ENCODE results near the gene STPG2. TPM values are rescaled to one million over a fixed set of nuclear protein-coding genes. Genes with fewer than 3 reads are reported as not detected.

Gene STPG2
- total and polyA plus RNA-seq, 10 of the 15 experiments (the other 5 are each of a cell fraction or from before 2014, with no cell fraction given) = 0.13 to 0.24 TPM; not detected in 8

- H3K36me3 ChIP-seq (ENCODE audit: control insufficient read depth in 2 of 2, insufficient read depth in 2 of 2, low read length in 1 of 2) = no peaks in the 10 kb centered on the region
- in situ Hi-C loops (cut with MboI) (no loop called here), intact Hi-C loops (cut with micrococcal nuclease; ENCODE audit: unreplicated experiment) (no loop called here)
- ChIA-PET RAD21 (ENCODE audit: unreplicated experiment) (no interaction called here), SMC1A (ENCODE audit: uncharacterized antibody, unreplicated experiment) (interaction anchor here (0.7 kb wide), 1 partner anchor 43 kb away, joined by 5 read pairs; no protein-coding TSS in a partner anchor), POLR2A (no interaction called here), CTCF (interaction anchor here (0.6 kb wide), 1 partner anchor 975 kb away, joined by 3 read pairs; no protein-coding TSS in a partner anchor)
- H3K4me3 ChIP-seq = no peak overlapping the region
- WGBS (ENCODE audit: insufficient coverage, insufficient replicate concordance, low lambda C conversion rate, missing lambda C conversion rate) = 41% methylated on average over 1 of the region's 1 CpG
- DNase-seq (ENCODE audit: low read depth, low spot score) (no peak), FAIRE-seq (no peak), ATAC-seq (no peak)
- H3K9me3 ChIP-seq (replicated peaks; ENCODE audit: control insufficient read depth, insufficient read depth, low read length) = no peaks in the 10 kb centered on the region
- no peaks in the 10 kb centered on the region for H4K20me1 ChIP-seq (ENCODE audit: control insufficient read depth, insufficient read depth)
- no peak overlapping the region for H2AFZ ChIP-seq (ENCODE audit: control insufficient read depth, low read depth, low read length)
- BruUV-seq (replicated peaks) = no TSS peak
- H3K79me2 ChIP-seq (ENCODE audit: control insufficient read depth, insufficient read depth, low read length) = no peaks in the 10 kb centered on the region
- no peak overlapping the region for H3K4me2 ChIP-seq (ENCODE audit: control insufficient read depth, insufficient read depth)
- no peaks in the 10 kb centered on the region for H3K27me3 ChIP-seq (replicated peaks in 1 of 2; ENCODE audit: control insufficient read depth in 2 of 2, insufficient read depth in 2 of 2, low read length in 1 of 2)
- H3K9ac ChIP-seq (ENCODE audit: control insufficient read depth, insufficient read depth, low read length) = no peak overlapping the region
- H3K27ac ChIP-seq (ENCODE audit: control insufficient read depth, insufficient read depth) = no peak overlapping the region
- no peaks in the 10 kb centered on the region for H3K4me1 ChIP-seq (ENCODE audit: control insufficient read depth, insufficient read depth, low read length)
- TF ChIP-seq, protein P1, sequence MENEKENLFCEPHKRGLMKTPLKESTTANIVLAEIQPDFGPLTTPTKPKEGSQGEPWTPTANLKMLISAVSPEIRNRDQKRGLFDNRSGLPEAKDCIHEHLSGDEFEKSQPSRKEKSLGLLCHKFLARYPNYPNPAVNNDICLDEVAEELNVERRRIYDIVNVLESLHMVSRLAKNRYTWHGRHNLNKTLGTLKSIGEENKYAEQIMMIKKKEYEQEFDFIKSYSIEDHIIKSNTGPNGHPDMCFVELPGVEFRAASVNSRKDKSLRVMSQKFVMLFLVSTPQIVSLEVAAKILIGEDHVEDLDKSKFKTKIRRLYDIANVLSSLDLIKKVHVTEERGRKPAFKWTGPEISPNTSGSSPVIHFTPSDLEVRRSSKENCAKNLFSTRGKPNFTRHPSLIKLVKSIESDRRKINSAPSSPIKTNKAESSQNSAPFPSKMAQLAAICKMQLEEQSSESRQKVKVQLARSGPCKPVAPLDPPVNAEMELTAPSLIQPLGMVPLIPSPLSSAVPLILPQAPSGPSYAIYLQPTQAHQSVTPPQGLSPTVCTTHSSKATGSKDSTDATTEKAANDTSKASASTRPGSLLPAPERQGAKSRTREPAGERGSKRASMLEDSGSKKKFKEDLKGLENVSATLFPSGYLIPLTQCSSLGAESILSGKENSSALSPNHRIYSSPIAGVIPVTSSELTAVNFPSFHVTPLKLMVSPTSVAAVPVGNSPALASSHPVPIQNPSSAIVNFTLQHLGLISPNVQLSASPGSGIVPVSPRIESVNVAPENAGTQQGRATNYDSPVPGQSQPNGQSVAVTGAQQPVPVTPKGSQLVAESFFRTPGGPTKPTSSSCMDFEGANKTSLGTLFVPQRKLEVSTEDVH (IDR thresholded peaks at IDR 0.05; ENCODE audit: low read depth, partially characterized antibody) = no peak
- TF ChIP-seq E2F4 (IDR thresholded peaks at IDR 0.05; ENCODE audit: low read depth, low read length) (no peak), POU2F2 (IDR thresholded peaks at IDR 0.05; ENCODE audit: borderline replicate concordance, low read depth, low read length) (no peak), NR2C1 (IDR thresholded peaks at IDR 0.05) (no peak), SREBF1 (IDR thresholded peaks at IDR 0.05; ENCODE audit: low read length) (no peak), REST (IDR thresholded peaks at IDR 0.05; ENCODE audit: low read depth, low read length) (no peak), ZNF687 (IDR thresholded peaks at IDR 0.05) (no peak), YBX1 (IDR thresholded peaks at IDR 0.05) (no peak), RELB (IDR thresholded peaks at IDR 0.05; ENCODE audit: low read depth) (no peak)
- TF ChIP-seq, protein P2, sequence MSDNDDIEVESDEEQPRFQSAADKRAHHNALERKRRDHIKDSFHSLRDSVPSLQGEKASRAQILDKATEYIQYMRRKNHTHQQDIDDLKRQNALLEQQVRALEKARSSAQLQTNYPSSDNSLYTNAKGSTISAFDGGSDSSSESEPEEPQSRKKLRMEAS (IDR thresholded peaks at IDR 0.05; ENCODE audit: low read depth, low read length) = no peak
Measured at GRCh38 chr4:97639961-97640360, 503.3 kb downstream of the STPG2 start.
